Activated CD4-positive, alpha-beta T cell treated with anti-CD3 and anti-CD28 coated beads, Interleukin-2, amount 10 ng/mL, durations not matched to agents 7 days and 5 days (primary cell): ENCODE data around the gene DNAAF5. TPM values are rescaled to one million over a fixed set of nuclear protein-coding genes. Genes with fewer than 3 reads are reported as not detected.

Experiments used
- CTCF ChIA-PET: fragments of 350-600 bp; sonication (Branson Sonifier 250); formaldehyde crosslinking; loops from one replicate; lab custom pipeline; 2021; ENCODE audit warnings: antibody characterized with exemption; lab: Charles Lee
- POLR2A ChIA-PET: fragments of 350-600 bp; sonication (Branson Sonifier 250); formaldehyde crosslinking; loops from one replicate; lab custom pipeline; 2021; ENCODE audit warnings: antibody characterized with exemption; lab: Charles Lee
- DNase-seq: peaks from one replicate; pipeline ENCODE4 v3.0.0-alpha.2; 2020
- H3K27ac Mint-ChIP-seq: one replicate; pipeline ENCODE4 v1.8.0; 2021; ENCODE audit warnings: mild to moderate bottlenecking, moderate library complexity, mixed read lengths
- H3K27me3 Mint-ChIP-seq: one replicate; pipeline ENCODE4 v1.8.0; 2021; ENCODE audit warnings: mixed read lengths
- H3K36me3 Mint-ChIP-seq: one replicate; pipeline ENCODE4 v1.8.0; 2021; ENCODE audit warnings: low read depth, mixed read lengths
- H3K4me1 Mint-ChIP-seq: one replicate; pipeline ENCODE4 v1.8.0; 2021; ENCODE audit warnings: mixed read lengths
- H3K4me3 Mint-ChIP-seq: one replicate; pipeline ENCODE4 v1.8.0; 2021; ENCODE audit warnings: mild to moderate bottlenecking, moderate library complexity, mixed read lengths
- H3K9me3 Mint-ChIP-seq: one replicate; pipeline ENCODE4 v1.8.0; 2021; ENCODE audit warnings: mixed read lengths
- total RNA-seq, 2 experiments: library from RNA; stranded (reverse); gene quantifications; one replicate each; pipeline ENCODE4 v1.2.3, GENCODE V29; 2021

The DNAAF5 gene
- total RNA-seq, 2 experiments from 2014 or later = 21.0 to 23.8 TPM

DNA sequence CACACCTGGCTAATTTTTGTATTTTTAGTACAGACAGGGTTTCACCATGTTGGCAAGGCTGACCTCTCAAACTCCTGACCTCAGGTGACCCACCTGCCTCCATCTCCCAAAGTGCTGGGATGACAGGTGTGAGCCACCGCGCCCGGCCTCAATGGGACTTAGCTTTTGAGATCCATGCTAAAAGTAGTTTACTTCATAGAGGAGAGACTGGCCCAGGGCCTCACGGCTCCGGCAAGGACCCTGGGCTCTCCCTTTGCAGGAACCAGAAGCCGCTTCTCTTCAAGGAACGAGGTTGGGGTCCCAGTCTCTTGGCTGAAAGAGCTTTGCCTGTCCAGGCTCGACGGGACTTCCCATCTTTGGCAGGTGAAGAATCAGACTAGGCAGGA is 30.1 kb upstream of the DNAAF5 start:
- no peak for DNase-seq

DNA sequence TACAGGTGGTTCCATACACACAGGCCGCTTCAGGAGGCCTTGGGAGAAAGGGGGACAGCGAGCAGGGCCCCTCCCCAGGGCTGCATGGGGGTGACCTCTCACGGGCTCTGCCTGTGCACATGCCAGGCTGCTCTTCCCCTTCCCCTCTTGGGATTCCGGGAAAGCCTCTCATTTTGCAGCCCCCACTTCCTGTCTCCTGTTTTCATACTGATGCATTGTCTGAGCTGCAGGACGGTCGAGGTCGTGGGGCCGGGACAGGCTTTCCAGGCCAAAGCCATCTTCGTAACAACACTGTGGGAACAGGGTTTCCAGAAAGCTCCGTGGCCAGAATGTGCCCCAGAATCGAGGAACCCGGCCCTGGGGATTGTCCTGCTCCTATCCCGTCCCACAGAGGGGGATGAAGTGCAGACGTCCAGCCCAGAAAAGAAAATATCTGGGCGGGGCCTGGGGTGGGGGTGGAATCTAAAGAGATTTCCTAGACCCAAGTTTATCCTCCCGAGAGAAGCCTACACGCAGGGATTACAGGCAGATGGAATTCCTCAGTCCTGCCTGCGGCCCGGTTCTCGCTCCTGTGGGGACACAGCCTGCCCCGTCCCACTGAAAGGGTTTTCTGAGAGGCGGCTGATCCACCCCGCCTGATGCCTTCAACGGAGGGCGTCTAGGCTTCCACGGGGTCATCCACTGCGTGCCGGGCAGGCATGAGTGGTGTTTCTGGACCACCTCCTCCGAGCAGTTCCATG is 29.5 kb upstream of the DNAAF5 start:
- no peak for DNase-seq
- Mint-ChIP-seq H3K27ac (no peak overlapping the region), H3K9me3 (peaks cover 5% of the 10 kb centered on the region), H3K4me3 (no peak overlapping the region), H3K27me3 (no peaks in the 10 kb centered on the region), H3K36me3 (peaks cover 10% of the 10 kb centered on the region), H3K4me1 (no peaks in the 10 kb centered on the region)
- POLR2A ChIA-PET = no interaction called here
- CTCF ChIA-PET = no interaction called here

More for the DNA sequence above, 30.1 kb upstream of the DNAAF5 start:
- Mint-ChIP-seq H3K36me3 (peaks cover 11% of the 10 kb centered on the region), H3K4me3 (no peak overlapping the region), H3K9me3 (peaks cover 8% of the 10 kb centered on the region), H3K4me1 (no peaks in the 10 kb centered on the region), H3K27ac (no peak overlapping the region), H3K27me3 (no peaks in the 10 kb centered on the region)
- POLR2A ChIA-PET = no interaction called here
- CTCF ChIA-PET = no interaction called here

DNA sequence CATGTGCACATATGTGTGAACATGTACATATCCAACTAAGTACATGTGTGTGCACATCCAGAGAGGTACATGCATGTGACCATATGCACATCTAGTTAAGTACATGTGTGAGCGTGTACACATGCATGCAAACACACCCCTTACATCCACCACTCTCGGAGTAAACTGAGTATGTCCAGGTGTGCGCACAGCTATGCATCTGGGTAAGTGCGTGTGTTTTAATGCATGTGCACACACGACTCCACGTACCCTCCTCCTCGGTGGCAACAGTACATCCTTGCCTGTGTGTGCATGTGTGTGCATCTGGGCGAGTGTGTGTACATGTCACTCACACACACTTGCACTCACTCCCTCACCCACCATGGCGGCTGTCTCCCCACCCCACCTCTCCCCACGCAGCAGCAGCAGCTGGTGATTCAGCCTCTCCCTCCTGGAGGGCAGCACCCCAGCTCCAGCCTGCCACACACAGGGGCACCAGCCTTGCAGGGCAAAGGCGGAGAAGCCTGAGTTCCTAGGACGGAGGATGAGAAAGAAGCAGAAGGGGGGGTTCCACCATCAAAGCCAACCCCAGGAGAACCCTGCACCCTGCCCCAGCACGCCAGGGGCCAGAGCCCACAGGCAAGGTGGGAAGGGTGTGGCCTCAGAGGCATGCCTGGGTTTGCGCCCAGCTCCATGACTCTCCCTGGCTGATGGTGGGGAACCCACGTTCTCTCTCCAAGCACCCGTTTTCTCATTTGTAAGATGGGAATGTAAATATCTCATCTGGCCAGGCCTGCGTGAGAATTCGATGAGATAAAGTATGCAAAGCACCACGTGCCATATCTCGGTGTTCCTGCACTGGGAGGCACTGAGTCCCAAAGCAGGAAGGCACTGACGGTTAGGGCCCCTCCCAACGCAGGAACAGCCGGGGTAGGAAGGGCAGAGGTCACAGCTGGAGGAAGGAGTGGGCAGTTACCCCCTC is 27.7 kb upstream of the DNAAF5 start:
- Mint-ChIP-seq H3K27me3 (no peaks in the 10 kb centered on the region), H3K27ac (no peak overlapping the region), H3K9me3 (peaks cover 8% of the 10 kb centered on the region), H3K36me3 (peaks cover 13% of the 10 kb centered on the region), H3K4me3 (no peak overlapping the region), H3K4me1 (no peaks in the 10 kb centered on the region)
- no peak for DNase-seq
- ChIA-PET CTCF (interaction anchor here (0.7 kb wide), 1 partner anchor 10 kb away, joined by 6 read pairs; no protein-coding TSS in a partner anchor), POLR2A (no interaction called here)

DNA sequence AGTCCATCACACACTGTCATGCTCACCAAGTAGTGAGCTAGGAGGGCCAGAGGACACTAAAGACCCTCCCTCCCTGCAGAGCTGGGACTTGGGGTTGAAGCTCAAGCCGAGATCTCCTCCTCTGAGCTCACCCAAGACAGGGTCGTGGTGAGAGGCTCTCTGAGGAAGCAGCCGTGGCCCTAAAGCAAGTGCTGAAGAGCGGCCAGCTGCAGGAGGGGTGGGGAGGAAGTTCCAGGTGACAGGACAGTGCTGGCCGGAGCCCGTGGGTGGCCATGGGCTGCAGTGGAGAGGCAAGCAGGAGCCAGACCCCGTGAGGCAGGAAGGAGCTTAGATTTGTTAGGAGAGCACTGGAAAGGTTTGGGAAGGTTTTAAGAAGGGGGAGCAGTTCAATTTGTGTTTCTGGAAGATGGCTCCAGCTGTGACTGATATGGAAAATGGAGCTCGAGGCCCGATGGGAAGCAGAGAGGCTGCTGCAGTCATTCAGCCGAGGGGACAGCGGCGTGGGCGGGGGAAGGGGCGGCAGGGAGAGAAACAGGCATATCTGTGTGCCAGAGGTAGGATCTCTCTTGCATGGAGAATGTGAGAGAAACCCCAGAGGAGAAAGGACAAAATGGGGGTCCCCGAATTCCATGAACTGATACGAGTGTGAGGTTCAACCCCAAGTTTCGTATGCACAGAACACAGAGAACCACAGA is 26.9 kb upstream of the DNAAF5 start:
- Mint-ChIP-seq H3K9me3 (peaks cover 8% of the 10 kb centered on the region), H3K4me1 (no peaks in the 10 kb centered on the region), H3K27ac (no peak overlapping the region), H3K27me3 (no peaks in the 10 kb centered on the region), H3K4me3 (no peak overlapping the region), H3K36me3 (peaks cover 16% of the 10 kb centered on the region)
- no peak for DNase-seq
- ChIA-PET CTCF (no interaction called here), POLR2A (interaction anchor here (0.6 kb wide), 1 partner anchor 68 kb away, joined by 3 read pairs; no protein-coding TSS in a partner anchor)

DNA sequence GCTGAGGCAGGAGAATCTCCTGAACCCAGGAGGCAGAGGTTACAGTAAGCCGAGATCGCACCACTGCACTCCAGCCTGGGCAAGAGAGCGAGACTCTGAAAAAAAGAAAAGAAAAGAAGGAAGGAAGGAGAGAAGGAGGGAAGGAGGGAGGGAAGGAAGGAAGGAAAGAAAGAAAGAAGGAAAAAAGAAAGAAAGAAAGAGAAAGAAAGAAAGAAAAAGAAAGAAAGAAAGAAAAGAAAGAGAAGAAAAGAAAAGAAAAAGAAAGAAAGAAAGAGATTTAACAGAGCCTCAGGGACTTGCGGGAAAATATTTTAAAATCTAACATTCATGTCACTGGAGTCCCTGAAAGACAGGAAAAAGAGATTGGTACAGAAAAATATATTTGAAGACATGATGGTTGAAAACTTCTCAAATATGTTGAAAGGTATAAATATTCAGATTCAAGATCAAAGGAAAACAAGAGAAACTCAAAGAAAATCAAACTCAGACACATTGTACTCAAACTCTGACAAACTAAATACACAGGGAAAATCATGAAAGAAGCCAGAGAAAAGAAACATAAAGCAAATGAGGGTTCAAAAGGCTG is 25.3 kb upstream of the DNAAF5 start:
- Mint-ChIP-seq H3K4me1 (no peaks in the 10 kb centered on the region), H3K36me3 (peaks cover 16% of the 10 kb centered on the region), H3K27ac (no peak overlapping the region), H3K9me3 (peaks cover 8% of the 10 kb centered on the region), H3K4me3 (no peak overlapping the region), H3K27me3 (no peaks in the 10 kb centered on the region)
- DNase-seq = no peak
- POLR2A ChIA-PET = no interaction called here
- CTCF ChIA-PET = no interaction called here

DNA sequence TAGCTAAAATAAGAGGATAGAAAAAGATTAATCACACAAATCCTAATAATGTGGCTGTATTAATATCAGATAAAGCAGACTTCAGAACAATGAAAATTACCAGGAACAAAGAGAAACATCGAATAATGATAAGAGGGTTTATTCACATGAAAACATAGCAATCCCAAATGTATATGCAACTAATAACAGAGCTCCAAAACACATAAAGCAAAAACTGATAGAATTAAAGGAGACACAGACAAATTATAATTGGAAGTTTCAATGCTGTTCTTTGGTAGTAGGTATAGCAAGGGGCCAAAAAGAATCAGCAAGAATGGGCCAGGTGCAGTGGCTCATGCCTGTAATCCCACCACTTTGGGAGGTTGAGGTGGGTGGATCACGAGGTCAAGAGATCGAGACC is 23.4 kb upstream of the DNAAF5 start:
- CTCF ChIA-PET = no interaction called here
- DNase-seq = no peak
- no peaks in the 10 kb centered on the region for H3K27me3 Mint-ChIP-seq
- H3K4me1 Mint-ChIP-seq = no peaks in the 10 kb centered on the region
- no peak overlapping the region for H3K4me3 Mint-ChIP-seq
- POLR2A ChIA-PET = no interaction called here
- H3K27ac Mint-ChIP-seq = no peak overlapping the region
- peaks cover 8% of the 10 kb centered on the region for H3K9me3 Mint-ChIP-seq
- H3K36me3 Mint-ChIP-seq = peaks cover 22% of the 10 kb centered on the region

DNA sequence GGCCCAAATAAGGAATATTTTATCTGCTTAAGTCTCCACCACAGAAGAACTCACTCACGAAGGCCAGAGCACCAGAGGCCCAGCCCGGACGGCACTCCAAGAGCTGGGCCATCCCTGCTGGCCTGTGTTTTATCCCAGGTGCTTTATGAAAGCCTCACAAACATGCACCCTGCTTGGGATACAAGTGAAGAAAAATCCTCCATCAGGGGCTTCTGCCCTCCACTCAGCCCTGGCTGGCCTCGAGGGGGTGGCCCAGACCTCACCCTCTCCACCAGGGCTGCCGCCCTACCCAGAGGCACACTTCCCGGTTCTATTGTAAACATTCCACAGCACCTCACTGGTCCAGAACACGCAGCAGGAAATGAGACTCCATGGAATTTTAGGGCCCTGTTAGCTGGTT is 19.8 kb upstream of the DNAAF5 start:
- no peak for DNase-seq
- H3K36me3 Mint-ChIP-seq = peaks cover 25% of the 10 kb centered on the region
- no peaks in the 10 kb centered on the region for H3K4me1 Mint-ChIP-seq
- POLR2A ChIA-PET = no interaction called here
- no peak overlapping the region for H3K4me3 Mint-ChIP-seq
- H3K9me3 Mint-ChIP-seq = peaks cover 6% of the 10 kb centered on the region
- no peaks in the 10 kb centered on the region for H3K27me3 Mint-ChIP-seq
- no peak overlapping the region for H3K27ac Mint-ChIP-seq
- CTCF ChIA-PET = no interaction called here

DNA sequence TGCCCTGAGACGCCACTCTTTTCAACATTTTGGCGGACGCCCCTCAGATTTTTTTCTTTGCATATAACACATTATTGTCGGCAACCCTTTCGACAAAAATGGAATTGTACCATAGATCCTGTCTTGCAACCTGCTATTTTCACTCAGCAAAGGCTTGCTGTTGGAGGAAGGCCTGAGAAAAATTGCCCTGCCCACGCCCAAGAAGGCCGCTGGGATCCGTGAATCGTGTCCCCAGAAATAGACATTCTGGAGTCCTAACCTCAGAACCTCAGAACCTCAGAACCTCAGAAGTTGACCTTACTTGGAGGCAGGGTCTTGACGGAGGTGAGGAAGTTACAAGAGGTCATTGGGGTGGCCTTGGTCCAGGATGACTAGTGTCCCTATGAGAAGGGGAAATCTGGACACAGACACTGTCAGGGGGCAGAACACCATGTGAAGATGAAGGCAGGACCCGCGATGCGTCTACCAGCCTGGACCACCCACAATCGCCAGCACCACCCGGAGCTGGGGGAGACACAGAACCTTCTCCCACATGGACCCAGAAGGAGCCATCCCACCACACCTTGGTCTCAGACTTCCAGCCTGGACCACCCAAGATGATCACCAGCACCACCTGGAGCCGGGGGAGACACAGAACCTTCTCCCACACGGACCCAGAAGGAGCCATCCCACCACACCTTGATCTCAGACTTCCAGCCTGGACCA is 19.1 kb upstream of the DNAAF5 start:
- no peak overlapping the region for H3K27ac Mint-ChIP-seq
- CTCF ChIA-PET = no interaction called here

DNA sequence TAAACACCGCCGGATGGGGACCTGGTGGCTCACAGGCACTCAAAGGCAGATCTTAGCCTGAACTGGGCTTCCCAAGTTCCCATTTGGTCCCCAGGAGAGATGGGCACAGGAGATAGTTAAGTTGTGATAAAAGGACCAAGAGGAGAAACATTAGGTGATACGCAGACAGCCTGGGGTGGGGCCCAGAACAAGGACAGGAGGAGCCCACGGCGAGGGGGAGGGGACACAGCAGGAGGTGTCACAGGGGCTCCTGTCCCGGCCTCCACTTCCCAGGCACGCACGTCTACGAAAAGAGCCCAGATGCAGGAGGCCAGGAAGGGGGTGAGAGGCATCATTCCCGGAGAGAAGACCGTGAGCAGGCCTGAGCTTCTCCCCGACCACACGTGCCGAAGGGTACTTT is 16.3 kb upstream of the DNAAF5 start:
- POLR2A ChIA-PET = no interaction called here
- peaks cover 12% of the 10 kb centered on the region for H3K36me3 Mint-ChIP-seq
- no peak overlapping the region for H3K4me3 Mint-ChIP-seq

More for the DNA sequence above, 19.1 kb upstream of the DNAAF5 start:
- H3K27me3 Mint-ChIP-seq = no peaks in the 10 kb centered on the region
- POLR2A ChIA-PET = no interaction called here
- peaks cover 21% of the 10 kb centered on the region for H3K36me3 Mint-ChIP-seq
- H3K9me3 Mint-ChIP-seq = peaks cover 6% of the 10 kb centered on the region
- H3K4me3 Mint-ChIP-seq = no peak overlapping the region
- H3K4me1 Mint-ChIP-seq = no peaks in the 10 kb centered on the region
- DNase-seq = no peak

DNA sequence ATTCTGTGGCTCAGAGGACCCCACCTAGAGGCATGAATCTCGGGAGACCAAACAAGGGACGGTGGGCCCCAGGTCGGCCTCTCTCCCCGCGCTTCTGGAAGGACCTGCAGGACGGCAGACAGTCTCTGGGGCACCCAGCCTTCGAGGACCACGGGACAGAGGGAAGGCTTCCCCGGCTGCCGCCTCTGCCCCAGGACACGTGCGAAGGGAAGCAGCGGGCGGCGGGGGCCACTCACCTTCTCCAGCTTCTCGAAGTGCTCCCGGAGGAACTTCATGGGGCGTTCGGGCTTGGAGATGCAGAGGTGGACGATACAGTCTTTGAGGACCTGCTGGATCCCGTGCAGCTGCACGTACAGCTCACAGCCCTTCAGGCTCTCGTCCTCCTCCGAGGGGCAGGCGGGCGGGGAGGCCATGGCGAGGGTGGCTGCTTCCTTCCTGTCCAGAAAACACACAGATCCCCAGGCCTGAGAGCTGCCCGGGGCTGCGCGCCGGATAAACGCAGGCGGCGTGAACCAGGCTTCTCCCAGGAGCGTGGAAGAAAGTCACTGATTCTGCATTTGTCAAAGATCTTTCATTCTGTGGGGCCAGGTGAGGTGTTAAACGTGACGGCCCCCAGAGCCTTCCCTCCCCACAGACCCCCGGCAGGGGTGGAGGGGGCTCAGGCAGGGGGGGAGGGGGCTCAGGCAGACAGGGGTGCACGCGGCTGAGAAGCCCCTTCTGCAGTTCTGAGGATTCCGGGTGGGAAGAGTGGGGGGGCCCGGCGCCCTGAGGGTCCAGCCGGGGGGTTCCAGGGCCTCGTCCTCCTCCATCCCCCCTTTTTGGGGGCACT is 15.2 kb upstream of the DNAAF5 start:
- Mint-ChIP-seq H3K4me1 (peaks cover 6% of the 10 kb centered on the region), H3K36me3 (peaks cover 12% of the 10 kb centered on the region), H3K4me3 (peak overlapping the region; percentile 13), H3K27me3 (no peaks in the 10 kb centered on the region), H3K9me3 (no peaks in the 10 kb centered on the region), H3K27ac (no peak overlapping the region)
- no peak for DNase-seq
- ChIA-PET POLR2A (no interaction called here), CTCF (no interaction called here)

More for the DNA sequence above, 16.3 kb upstream of the DNAAF5 start:
- CTCF ChIA-PET = no interaction called here
- Mint-ChIP-seq H3K4me1 (peaks cover 6% of the 10 kb centered on the region), H3K9me3 (no peaks in the 10 kb centered on the region), H3K27ac (no peak overlapping the region), H3K27me3 (no peaks in the 10 kb centered on the region)
- DNase-seq = no peak

DNA sequence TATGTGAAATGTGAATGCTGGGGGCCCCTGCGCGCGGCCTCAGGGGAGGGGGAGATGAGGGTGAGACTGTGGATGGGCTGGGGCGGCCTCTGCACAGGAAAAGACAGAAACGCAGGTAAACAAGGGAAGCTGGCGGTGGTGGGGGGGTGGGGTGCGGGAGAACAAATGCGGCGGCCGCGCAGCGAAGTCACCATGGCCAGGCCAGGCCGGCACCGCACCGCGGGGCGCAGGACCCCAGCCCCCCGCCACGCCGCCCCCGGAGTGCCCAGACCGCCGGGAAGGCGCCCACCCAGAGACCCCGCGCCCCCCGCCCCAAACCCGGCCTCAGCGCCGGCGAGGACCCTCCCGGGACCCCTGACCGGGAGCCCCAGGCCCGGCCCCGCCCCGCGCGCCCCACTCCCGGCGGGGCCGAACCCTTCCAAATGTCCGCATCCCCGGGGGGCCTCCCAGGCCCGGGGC is 14.5 kb upstream of the DNAAF5 start:
- CTCF ChIA-PET = no interaction called here
- Mint-ChIP-seq H3K36me3 (peaks cover 12% of the 10 kb centered on the region), H3K4me1 (peaks cover 6% of the 10 kb centered on the region), H3K27ac (no peak overlapping the region), H3K9me3 (no peaks in the 10 kb centered on the region), H3K27me3 (no peaks in the 10 kb centered on the region), H3K4me3 (no peak overlapping the region)
- DNase-seq = no peak
- POLR2A ChIA-PET = no interaction called here
